Right renal cortex interstitium (tissue), 3 donors: Measurements from ENCODE around the gene LONRF3. TPM values are rescaled to one million over a fixed set of nuclear protein-coding genes. Genes with fewer than 3 reads are reported as not detected.
"Not testable (repeated sequence)": the region's sequence is repeated elsewhere in the genome, so short reads cannot be mapped to it uniquely, and the experiment has no call there.

ENCODE experiments used
- DNase-seq, 3 donors: peaks; one replicate each; pipeline ENCODE4 v3.0.0-alpha.2; 2013; ENCODE audit warnings: low read depth in 3 of 3, low spot score in 2 of 3
- polyA plus RNA-seq, 3 donors: library from polyadenylated mRNA; unstranded; fragments of 120-200 nt; gene quantifications; one replicate each; pipeline ENCODE4 v1.2.1, GENCODE V29; 2013; ENCODE audit not compliant: insufficient read length in 3 of 3

The LONRF3 gene
- polyA plus RNA-seq, 3 donors: 0.94 to 1.2 (median 1.2) TPM

- no peak for DNase-seq
Observed at GRCh38 chrX:118980761-118981160, 6.3 kb downstream of the LONRF3 start.

GRCh38 chrX:118983513-118983912, 9.1 kb downstream of the LONRF3 start:
- DNase-seq: no peak

- no peak for DNase-seq
Observed at GRCh38 chrX:118988911-118989310, 14.5 kb downstream of the LONRF3 start.

GRCh38 chrX:118989886-118990285, 15.5 kb downstream of the LONRF3 start:
- no peak for DNase-seq

- DNase-seq: no peak
Observed at GRCh38 chrX:118990512-118991227, 16.3 kb downstream of the LONRF3 start.

DNA sequence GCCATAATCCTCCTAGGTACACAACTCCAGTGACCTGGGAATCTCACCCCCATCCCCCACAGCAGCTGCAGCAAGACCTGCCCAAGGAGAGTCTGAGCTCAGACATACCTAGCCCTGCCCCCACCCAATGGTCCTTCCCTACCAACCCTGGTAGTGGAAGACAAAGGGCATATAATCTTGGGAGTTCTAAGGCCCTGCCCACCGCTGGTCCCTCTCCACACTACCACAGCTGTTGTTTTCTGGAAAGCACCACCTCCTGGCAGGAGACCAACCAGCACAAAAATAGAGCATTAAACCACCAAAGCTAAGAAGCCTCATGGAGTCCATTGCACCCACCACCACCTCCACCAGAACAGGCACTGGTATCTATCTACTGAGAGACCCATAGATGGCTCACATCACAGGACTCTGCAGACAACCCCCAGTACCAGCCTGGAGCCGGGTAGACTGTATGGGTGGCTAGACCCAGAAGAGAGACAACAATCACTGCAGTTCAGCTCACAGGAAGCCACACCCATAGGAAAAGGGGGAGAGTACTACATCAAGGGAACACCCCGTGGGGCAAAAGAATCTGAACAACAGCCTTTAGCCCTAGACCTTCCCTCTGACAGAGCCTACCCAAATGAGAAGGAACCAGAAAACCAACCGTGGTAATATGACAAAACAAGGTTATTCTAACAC, 18.2 kb downstream of the LONRF3 start:
- not testable (repeated sequence) for DNase-seq

- no peak for DNase-seq
Observed at GRCh38 chrX:119003462-119003861, 29.0 kb downstream of the LONRF3 start.

GRCh38 chrX:119004920-119005524, 30.6 kb downstream of the LONRF3 start:
- DNase-seq: no peak

DNA sequence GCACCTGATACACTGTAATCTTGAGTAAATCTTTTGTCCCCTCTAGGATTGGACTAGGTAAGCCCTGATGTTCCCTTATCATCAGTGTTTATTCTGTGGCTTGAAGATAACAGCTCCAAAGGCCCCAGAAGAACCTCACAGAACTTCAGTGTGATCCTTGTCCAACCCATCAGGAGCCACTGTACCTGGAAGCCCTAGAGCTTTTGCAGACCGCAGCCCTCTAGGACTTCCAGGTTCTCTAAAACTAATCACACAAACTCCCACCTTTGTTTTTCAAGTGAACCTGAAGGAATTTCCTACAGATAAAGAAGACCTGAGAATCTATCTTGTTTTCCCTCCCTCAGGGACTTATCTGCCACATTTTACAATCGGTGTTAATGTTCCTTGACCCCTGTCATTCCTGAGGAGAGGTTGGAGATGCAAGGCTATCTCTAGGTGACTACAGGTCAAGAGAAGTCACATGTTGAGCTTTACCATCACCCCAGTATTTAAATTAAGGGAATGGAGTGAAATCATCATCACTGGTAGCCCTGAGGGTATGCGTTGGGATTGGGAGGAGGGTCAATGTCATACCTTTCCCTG, 32.9 kb downstream of the LONRF3 start:
- DNase-seq: no peak

DNA sequence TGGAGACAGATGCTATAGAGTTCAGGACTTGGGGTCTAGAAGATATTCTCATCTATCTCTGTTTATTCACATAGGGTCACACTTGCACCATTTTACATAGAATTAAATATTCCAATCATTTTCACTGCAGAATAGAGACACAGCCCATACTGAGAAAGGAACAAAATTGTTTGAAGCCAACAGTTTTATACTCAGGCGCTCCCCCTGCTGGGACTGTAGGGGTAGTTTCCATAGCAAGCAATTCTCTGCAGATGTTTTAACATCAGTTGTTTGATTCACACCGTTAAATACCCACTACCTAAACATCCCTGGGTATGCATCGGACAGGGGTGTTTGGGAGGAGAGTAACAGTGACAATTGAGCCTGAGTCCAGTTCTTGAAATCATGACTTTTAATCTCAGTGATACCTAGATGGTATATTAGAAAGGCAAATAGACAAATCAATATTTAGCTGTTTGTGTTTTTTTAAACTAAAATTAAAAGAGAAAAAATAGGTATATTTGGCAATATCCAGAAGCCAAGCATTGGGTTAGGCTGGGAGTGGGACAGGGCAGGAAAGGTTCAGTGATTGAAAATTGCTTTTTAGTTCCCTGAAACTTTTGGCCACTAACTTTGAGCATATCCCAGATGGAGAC, 33.8 kb downstream of the LONRF3 start:
- DNase-seq: no peak

- DNase-seq: no peak
Observed at GRCh38 chrX:119009071-119009470, 34.7 kb downstream of the LONRF3 start.

GRCh38 chrX:119010491-119010890, 36.1 kb downstream of the LONRF3 start:
- no peak for DNase-seq

DNA sequence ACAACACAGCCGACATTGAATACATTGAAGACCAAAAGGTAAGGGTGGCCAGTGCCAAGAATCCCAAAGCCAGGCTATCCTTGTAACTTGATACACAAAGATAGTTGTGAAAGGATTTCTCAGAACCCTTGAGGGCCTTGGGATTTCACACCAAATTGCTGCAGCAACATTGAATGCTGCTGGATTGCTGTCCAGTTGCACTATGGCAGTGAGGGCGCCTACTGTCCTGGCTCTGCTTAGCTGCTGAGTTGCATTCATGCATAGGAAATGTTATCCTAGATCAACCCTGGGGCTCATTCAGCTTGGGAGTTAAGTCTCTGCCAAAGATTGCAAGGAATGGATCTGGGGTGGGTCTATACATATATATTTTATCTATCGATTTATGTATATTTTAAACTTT, 38.7 kb downstream of the LONRF3 start:
- DNase-seq: no peak

DNA sequence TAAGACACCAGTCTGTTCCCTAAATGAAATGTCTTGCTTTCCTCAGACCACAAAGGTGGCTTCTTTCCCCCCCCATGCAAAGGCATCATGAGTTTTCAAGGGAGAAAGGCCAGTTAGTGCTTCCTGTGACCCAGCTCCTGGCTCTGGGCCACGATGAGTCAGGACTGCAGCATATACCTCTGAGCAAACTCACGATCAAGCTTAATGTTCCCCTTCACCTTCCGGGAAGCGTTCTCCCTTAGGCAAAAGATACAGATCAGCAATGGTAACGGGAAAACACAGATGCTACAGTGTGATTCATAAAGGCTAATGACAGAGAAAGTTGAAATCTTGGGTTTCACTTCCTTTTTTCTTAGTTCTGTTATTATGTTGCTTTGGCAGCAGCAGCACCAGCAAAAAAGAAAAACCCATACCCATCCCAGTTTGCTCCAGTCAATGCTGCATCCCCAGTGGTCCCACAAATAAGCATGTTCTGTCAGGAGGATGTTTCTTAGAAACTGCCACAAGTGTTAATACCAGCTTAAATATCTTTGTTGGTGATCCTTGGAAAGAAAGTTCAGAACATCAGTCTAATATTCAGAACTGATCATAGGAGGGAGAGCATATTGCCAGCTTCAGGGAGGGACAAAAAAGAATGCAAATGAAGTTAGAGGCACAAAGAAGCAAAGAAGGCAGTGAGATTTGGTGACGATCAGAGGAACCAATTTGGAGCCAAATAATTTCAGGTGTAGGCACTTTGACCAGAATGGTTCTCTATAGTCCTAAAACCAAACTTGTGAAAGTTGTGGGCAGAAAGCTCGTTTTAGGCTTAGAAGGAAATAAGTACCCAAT, 41.2 kb downstream of the LONRF3 start:
- no peak for DNase-seq

GRCh38 chrX:119017077-119017476, 42.7 kb downstream of the LONRF3 start:
- DNase-seq: no peak

GRCh38 chrX:119025900-119026299, 51.5 kb downstream of the LONRF3 start:
- DNase-seq: no peak

GRCh38 chrX:119026344-119026743, 51.9 kb downstream of the LONRF3 start:
- not testable (repeated sequence) for DNase-seq

DNA sequence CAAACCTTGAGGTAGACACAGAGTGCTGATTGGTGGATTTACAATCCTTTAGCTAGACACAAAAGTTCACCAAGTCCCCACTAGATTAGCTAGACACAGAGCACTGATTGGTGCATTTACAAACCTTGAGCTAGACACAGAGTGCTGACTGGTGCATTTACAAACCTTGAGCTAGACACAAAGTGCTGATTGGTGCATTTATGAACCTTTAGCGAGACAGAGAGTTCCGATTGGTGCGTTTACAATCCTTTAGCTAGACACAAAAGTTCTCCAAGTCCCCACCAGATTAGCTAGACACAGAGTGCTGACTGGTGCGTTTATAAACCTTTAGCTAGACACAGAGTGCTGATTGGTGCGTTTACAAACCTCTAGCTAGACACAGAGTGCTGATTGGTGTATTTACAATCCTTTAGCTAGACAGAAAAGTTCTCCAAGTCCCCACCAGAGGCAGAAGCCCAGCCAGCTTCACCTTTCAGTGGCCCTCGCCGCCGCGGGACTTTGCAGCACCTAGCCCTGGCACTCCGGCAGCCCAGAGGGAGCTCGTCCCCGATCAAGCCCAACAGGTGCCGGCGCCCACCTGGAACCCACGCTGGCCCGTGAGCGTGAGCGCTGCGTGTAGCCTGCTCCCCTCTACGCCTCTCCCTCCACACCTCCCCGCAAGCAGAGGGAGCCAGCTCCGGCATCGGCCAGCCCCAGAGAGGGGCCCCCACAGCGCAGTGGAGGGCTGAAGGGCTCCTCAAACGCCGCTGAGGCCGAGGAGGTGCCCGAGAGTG, 53.7 kb downstream of the LONRF3 start:
- DNase-seq: not testable (repeated sequence)

- no peak for DNase-seq
Observed at GRCh38 chrX:119028733-119029330, 54.4 kb downstream of the LONRF3 start.
